H9 (cell line): ENCODE results near the gene NEGR1. TPM values are rescaled to one million over a fixed set of nuclear protein-coding genes. Genes with fewer than 3 reads are reported as not detected.

Experiments used
- DNase-seq: peaks from one replicate; pipeline ENCODE4 v3.0.0-alpha.2; 2017
- H2AFZ ChIP-seq: one replicate; pipeline ENCODE4 v1.6.1; 2013; ENCODE audit warnings: mild to moderate bottlenecking, low read length, control low read depth, moderate library complexity
- H2AK5ac ChIP-seq: 2 replicates; pipeline ENCODE4 v1.6.1; 2013; ENCODE audit warnings: low read length, control low read depth, mixed read lengths; ENCODE audit not compliant: insufficient read length
- H2BK120ac ChIP-seq: one replicate; pipeline ENCODE4 v1.6.1; 2013; ENCODE audit warnings: low read depth, mild to moderate bottlenecking, low read length, control low read depth, inconsistent platforms; ENCODE audit not compliant: poor library complexity, severe bottlenecking
- H2BK12ac ChIP-seq: 2 replicates; pipeline ENCODE4 v1.6.1; 2013; ENCODE audit warnings: low read length, control low read depth, mixed read lengths, low read depth; ENCODE audit not compliant: insufficient read length
- H2BK15ac ChIP-seq: 2 replicates; pipeline ENCODE4 v1.6.1; 2013; ENCODE audit warnings: low read depth, low read length, control low read depth
- H2BK20ac ChIP-seq: one replicate; pipeline ENCODE4 v1.6.1; 2013; ENCODE audit warnings: low read depth, mild to moderate bottlenecking, low read length, control low read depth, inconsistent platforms; ENCODE audit not compliant: poor library complexity, severe bottlenecking
- H2BK5ac ChIP-seq: 2 replicates; pipeline ENCODE4 v1.6.1; 2013; ENCODE audit warnings: low read length, control low read depth, mixed read lengths; ENCODE audit not compliant: insufficient read length
- H3K14ac ChIP-seq: 2 replicates; pipeline ENCODE4 v1.6.1; 2013; ENCODE audit warnings: low read length, control low read depth; ENCODE audit not compliant: insufficient read depth
- H3K18ac ChIP-seq: 2 replicates; pipeline ENCODE4 v1.6.1; 2013; ENCODE audit warnings: low read depth, mild to moderate bottlenecking, mixed read lengths, low read length, control low read depth; ENCODE audit not compliant: insufficient read length
- H3K23ac ChIP-seq: 2 replicates; pipeline ENCODE4 v1.6.1; 2013; ENCODE audit warnings: low read length, control low read depth, mixed read lengths, low read depth; ENCODE audit not compliant: insufficient read length
- H3K23me2 ChIP-seq: 2 replicates; pipeline ENCODE4 v1.6.1; 2013; ENCODE audit warnings: low read depth, mild to moderate bottlenecking, mixed read lengths, low read length, control low read depth; ENCODE audit not compliant: insufficient read length, poor library complexity, severe bottlenecking
- H3K27ac ChIP-seq: 2 replicates; pipeline ENCODE4 v1.5.1; 2013; ENCODE audit warnings: low read length, control low read depth, mixed read lengths, low read depth; ENCODE audit not compliant: insufficient read length
- H3K27me3 ChIP-seq: 2 replicates; pipeline ENCODE4 v1.6.1; 2013; ENCODE audit warnings: low read length, control low read depth, inconsistent platforms; ENCODE audit not compliant: insufficient read depth
- H3K4ac ChIP-seq: 2 replicates; pipeline ENCODE4 v1.6.1; 2013; ENCODE audit warnings: low read depth, mild to moderate bottlenecking, control low read depth, inconsistent platforms, low read length, moderate library complexity
- H3K4me1 ChIP-seq: 2 replicates; pipeline ENCODE4 v1.6.1; 2013; ENCODE audit warnings: low read length, control low read depth, inconsistent platforms; ENCODE audit not compliant: insufficient read depth
- H3K4me2 ChIP-seq: 2 replicates; pipeline ENCODE4 v1.6.1; 2013; ENCODE audit warnings: low read length, control low read depth, mixed read lengths; ENCODE audit not compliant: insufficient read length, insufficient read depth
- H3K56ac ChIP-seq: 2 replicates; pipeline ENCODE4 v1.6.1; 2013; ENCODE audit warnings: low read depth, mild to moderate bottlenecking, mixed read lengths, low read length, control low read depth; ENCODE audit not compliant: insufficient read length
- H3K79me1 ChIP-seq: 2 replicates; pipeline ENCODE4 v1.6.1; 2013; ENCODE audit warnings: low read depth, mild to moderate bottlenecking, moderate library complexity, low read length, control low read depth, inconsistent platforms; ENCODE audit not compliant: insufficient read depth, poor library complexity, severe bottlenecking
- H3K79me2 ChIP-seq: 2 replicates; pipeline ENCODE4 v1.6.1; 2013; ENCODE audit warnings: low read length, control low read depth, inconsistent platforms; ENCODE audit not compliant: insufficient read depth
- H3K9ac ChIP-seq: 2 replicates; pipeline ENCODE4 v1.6.1; 2013; ENCODE audit warnings: low read length, control low read depth, mixed read lengths; ENCODE audit not compliant: insufficient read length; ENCODE audit errors: extremely low read depth
- H3K9me3 ChIP-seq: one replicate; pipeline ENCODE4 v1.6.1; 2013; ENCODE audit warnings: low read depth, low read length, inconsistent platforms; ENCODE audit not compliant: control insufficient read depth
- H3T11ph ChIP-seq: one replicate; pipeline ENCODE4 v1.6.1; 2013; ENCODE audit warnings: mild to moderate bottlenecking, low read length, control low read depth, inconsistent platforms
- H4K20me1 ChIP-seq: one replicate; pipeline ENCODE4 v1.6.1; 2013; ENCODE audit not compliant: control insufficient read depth, insufficient read length, insufficient read depth
- H4K5ac ChIP-seq: 2 replicates; pipeline ENCODE4 v1.6.1; 2013; ENCODE audit warnings: low read depth, mild to moderate bottlenecking, mixed read lengths, low read length, control low read depth; ENCODE audit not compliant: insufficient read length
- H4K8ac ChIP-seq: replicated peaks from 2 replicates; pipeline ENCODE4 v1.6.1; 2013; ENCODE audit warnings: low read length, control low read depth, mixed read lengths, low read depth; ENCODE audit not compliant: insufficient read length
- H4K91ac ChIP-seq: 2 replicates; pipeline ENCODE4 v1.6.1; 2013; ENCODE audit warnings: low read depth, mild to moderate bottlenecking, moderate library complexity, mixed read lengths, low read length, control low read depth; ENCODE audit not compliant: insufficient read length
- H3K27ac Mint-ChIP-seq, 3 experiments: 2 replicates in 2 of 3; 3 replicates in 1 of 3; pipeline ENCODE4 v1.8.0; 2020 to 2021; ENCODE audit warnings: mixed read lengths in 3 of 3, mild to moderate bottlenecking in 1 of 3, moderate library complexity in 1 of 3
- H3K27me3 Mint-ChIP-seq: 2 replicates; pipeline ENCODE4 v1.8.0; 2021; ENCODE audit warnings: low read depth, mild to moderate bottlenecking, moderate library complexity, mixed read lengths
- H3K36me3 Mint-ChIP-seq, 3 experiments: 2 replicates in 2 of 3; 3 replicates in 1 of 3; pipeline ENCODE4 v1.8.0; 2020 to 2021; ENCODE audit warnings: low read depth in 3 of 3, mixed read lengths in 3 of 3; ENCODE audit not compliant: insufficient read depth in 1 of 3
- H3K4me1 Mint-ChIP-seq, 2 experiments: 2 replicates each; pipeline ENCODE4 v1.8.0; 2020; ENCODE audit warnings: mixed read lengths in 2 of 2
- H3K4me3 Mint-ChIP-seq, 2 experiments: 2 replicates in 1 of 2; 3 replicates in 1 of 2; pipeline ENCODE4 v1.8.0; 2020 to 2021; ENCODE audit warnings: mild to moderate bottlenecking in 2 of 2, mixed read lengths in 2 of 2, moderate library complexity in 1 of 2
- H3K9me3 Mint-ChIP-seq, 2 experiments: 2 replicates in 1 of 2; 3 replicates in 1 of 2; pipeline ENCODE4 v1.8.0; 2020; ENCODE audit warnings: mild to moderate bottlenecking in 2 of 2, mixed read lengths in 2 of 2, moderate library complexity in 1 of 2
- WGBS: extraction: QIAGEN DNeasy Blood & Tissue Kit; methylation state at CpG from one replicate; pipeline ENCODE4 v1.1.7; 2013; ENCODE audit warnings: missing lambda C conversion rate, low lambda C conversion rate, mixed read lengths; ENCODE audit not compliant: insufficient read length; ENCODE audit errors: extremely low coverage; 5-methylcytosine and 5-hydroxymethylcytosine counted together
- total RNA-seq: library from RNA; stranded (reverse); gene quantifications from 2 replicates; pipeline ENCODE4 v1.2.1, GENCODE V29; 2021
- TF ChIP-seq, protein P1 (sequence below): fragments of 200-600 bp; sonication (generic); conservative IDR thresholded peaks from 3 replicates; pipeline ENCODE4 v1.8.0; 2021; ENCODE audit warnings: antibody characterized with exemption, mild to moderate bottlenecking

NEGR1 gene
- total RNA-seq, 1 experiment from 2014 or later, result 0.13 TPM

DNA sequence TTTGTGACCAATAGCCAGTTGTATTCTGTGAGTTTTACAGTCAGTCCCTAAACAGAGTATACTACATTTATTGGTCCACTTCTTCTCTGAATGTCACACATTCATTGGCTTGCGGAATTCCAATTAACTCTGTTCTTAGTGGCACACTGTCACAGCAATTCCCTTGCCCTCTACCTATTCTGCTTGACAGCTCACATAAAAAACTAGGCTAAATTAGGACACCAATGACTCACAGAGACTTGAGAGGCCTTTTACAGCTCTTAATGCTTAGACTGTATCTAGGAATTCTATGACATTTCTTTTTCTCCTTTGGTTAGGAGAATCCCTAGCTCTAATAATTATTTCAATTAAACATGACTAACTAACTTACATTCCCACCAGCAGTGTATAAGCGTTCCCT is 104.1 kb downstream of the NEGR1 start:
- no peak overlapping the region for H3K4ac ChIP-seq
- Mint-ChIP-seq H3K9me3 (no peaks in the 10 kb centered on the region), H3K27me3 (no peaks in the 10 kb centered on the region), H3K4me3 (no peak overlapping the region), H3K36me3 (no peaks in the 10 kb centered on the region), H3K4me1 (no peaks in the 10 kb centered on the region), H3K27ac (no peak overlapping the region)
- H4K20me1 ChIP-seq, result no peaks in the 10 kb centered on the region
- no peak overlapping the region for H2BK120ac ChIP-seq
- H3T11ph ChIP-seq, result no peak overlapping the region
- no peak overlapping the region for H3K23ac ChIP-seq
- WGBS, result no CpG with 5 or more reads among the region's 2 CpGs
- no peak overlapping the region for H4K8ac ChIP-seq
- no peaks in the 10 kb centered on the region for H3K9me3 ChIP-seq
- H3K9ac ChIP-seq, result no peak overlapping the region
- H2BK5ac ChIP-seq, result no peak overlapping the region
- no peak overlapping the region for H3K18ac ChIP-seq
- H3K56ac ChIP-seq, result no peak overlapping the region
- no peak overlapping the region for H4K5ac ChIP-seq
- no peak overlapping the region for H2AFZ ChIP-seq
- no peak for DNase-seq
- H3K14ac ChIP-seq, result no peak overlapping the region
- no peak overlapping the region for H2AK5ac ChIP-seq
- H2BK12ac ChIP-seq, result no peak overlapping the region
- H4K91ac ChIP-seq, result no peak overlapping the region
- H3K79me2 ChIP-seq, result no peaks in the 10 kb centered on the region
- no peak overlapping the region for H2BK20ac ChIP-seq
- no peaks in the 10 kb centered on the region for H3K79me1 ChIP-seq
- no peaks in the 10 kb centered on the region for H3K4me1 ChIP-seq
- TF ChIP-seq, protein P1, sequence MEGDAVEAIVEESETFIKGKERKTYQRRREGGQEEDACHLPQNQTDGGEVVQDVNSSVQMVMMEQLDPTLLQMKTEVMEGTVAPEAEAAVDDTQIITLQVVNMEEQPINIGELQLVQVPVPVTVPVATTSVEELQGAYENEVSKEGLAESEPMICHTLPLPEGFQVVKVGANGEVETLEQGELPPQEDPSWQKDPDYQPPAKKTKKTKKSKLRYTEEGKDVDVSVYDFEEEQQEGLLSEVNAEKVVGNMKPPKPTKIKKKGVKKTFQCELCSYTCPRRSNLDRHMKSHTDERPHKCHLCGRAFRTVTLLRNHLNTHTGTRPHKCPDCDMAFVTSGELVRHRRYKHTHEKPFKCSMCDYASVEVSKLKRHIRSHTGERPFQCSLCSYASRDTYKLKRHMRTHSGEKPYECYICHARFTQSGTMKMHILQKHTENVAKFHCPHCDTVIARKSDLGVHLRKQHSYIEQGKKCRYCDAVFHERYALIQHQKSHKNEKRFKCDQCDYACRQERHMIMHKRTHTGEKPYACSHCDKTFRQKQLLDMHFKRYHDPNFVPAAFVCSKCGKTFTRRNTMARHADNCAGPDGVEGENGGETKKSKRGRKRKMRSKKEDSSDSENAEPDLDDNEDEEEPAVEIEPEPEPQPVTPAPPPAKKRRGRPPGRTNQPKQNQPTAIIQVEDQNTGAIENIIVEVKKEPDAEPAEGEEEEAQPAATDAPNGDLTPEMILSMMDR, result no peak
- no peak overlapping the region for H2BK15ac ChIP-seq
- no peak overlapping the region for H3K4me2 ChIP-seq
- no peaks in the 10 kb centered on the region for H3K27me3 ChIP-seq
- H3K23me2 ChIP-seq, result no peaks in the 10 kb centered on the region
- no peak overlapping the region for H3K27ac ChIP-seq
